Measurements from ENCODE around the gene AMOTL1.

The AMOTL1 gene

DNA sequence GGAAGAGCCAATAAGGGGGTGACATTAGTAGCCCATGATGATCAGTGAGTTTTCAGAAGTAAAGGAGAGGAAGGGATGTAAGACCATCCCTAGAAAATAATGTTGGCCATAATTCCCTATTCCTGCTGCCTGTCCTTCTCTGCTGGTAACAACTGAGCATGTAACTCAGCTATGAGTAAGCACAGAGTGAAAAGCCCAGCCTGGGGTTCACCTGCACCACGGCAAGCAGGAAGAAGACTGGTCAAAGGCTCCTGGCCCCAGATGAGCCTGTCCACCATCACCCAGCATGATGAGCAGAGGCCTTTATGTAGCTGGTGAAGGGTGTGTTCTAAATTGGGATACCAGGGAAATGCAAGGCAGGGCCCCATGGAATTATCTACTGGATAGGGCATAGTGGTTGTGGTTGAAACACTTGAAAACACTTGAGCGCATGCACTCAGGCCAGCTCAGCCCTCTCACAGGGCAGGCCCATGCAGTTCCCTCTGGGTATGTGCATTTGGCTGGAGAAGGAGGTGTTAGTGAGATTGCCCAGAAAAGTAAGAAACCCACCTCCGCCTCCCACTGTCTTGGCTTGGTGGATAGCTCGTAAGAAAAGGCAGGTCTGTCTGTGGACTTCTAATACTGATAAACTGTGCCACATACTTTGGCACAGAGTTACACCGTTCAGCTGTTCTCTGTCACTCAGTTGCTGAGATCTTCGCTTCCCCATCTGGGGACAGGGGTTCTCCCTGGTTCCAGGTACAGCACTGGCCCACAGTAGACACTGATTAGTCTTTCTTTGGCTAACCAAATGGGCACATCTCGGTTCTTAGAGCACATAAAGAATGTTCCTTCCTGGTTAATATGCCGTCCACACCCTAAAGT is 86.8 kb downstream of the AMOTL1 start:
- no peak for DNase-seq (ENCODE audit: low read depth)

DNA sequence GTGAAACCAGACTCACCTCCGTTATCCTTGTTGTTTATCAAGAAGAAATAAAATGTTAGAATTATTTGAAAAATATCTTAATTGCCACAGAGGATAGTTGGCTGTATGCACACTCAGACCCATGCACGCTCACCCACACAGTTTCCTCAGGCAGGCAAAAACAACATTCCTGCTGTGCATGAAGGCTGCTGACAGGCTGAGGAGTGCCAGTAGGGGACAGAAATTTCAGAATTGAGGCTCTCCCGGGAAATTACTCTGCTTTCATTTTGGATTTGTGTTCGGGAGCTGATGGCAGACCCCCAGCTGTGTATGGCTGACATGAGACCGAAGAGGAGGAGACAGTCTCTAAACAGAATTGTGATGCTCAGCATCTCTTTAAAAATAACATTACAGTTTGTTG is 87.5 kb downstream of the AMOTL1 start:
- DNase-seq (ENCODE audit: low read depth): no peak

DNA sequence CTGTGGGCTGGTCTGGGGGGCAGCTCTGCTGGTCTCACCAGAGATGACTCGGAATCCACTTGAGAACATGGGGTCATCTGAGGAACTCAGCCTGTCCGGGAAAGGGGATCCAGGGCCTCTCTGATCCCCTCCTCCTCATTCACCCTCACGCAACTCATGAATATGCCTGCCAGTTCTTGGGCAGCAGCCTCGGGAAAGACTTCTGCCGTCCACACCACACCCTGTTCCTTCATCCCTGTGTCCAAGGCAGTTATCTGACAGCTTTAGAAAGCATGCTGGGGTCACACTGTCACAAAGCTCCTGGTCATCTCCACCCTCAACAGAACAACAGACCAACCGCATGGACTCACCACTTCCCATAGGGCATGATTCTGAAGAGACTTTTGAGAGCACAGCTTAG is 88.3 kb downstream of the AMOTL1 start:
- no peak for DNase-seq (ENCODE audit: low read depth)

DNA sequence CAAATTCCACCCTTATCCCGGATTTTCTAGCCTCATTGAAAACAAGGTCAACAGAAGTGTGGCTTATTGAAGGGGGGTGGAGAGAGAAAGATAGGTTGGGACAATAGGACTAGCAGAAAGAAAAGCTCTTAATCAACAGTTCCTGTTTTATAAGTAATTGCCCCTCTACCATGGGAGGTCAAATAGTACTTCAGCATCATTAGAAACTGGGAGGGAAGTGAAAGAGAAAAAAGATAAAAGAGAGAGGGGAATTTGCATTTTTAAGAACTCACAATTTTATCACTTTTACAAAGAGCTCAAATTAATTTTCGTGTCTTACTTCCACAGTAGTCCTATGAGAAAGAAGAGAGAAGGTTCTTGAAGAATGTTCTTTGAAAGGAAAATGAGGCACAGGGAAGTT is 89.2 kb downstream of the AMOTL1 start:
- DNase-seq (ENCODE audit: low read depth): no peak

DNA sequence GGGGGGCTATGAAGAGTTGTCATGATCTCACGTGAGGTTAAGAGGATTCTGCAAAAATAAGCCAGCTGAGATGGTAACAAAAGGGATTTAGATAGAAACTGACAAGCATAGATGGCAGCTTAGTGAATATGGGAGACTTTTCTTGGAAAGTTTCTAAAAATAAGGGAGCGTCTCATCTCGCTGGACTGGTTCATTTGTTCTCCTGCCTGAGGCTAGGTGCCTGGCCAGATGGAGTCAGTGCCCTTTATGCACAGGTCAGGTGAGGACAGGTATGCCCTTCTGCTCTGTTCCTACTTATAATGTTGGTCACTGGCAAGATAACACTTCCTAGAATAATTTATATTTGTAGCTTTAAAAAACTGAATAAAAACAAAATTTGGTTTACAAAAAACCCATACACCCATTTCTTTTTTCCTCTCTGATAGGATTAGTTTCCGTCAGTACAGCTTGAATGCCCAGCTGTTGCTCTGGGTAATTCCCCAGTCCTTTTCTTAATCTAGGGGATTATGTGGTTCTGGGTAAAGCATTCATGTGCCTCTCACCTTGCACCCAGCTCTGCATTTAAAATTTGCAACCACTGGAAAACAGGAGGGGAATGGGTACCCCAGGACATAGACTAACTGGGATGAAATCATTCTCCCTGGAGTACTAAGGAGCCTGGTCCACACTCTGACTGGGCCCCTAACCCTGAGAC is 90.0 kb downstream of the AMOTL1 start:
- DNase-seq (ENCODE audit: low read depth): no peak

DNA sequence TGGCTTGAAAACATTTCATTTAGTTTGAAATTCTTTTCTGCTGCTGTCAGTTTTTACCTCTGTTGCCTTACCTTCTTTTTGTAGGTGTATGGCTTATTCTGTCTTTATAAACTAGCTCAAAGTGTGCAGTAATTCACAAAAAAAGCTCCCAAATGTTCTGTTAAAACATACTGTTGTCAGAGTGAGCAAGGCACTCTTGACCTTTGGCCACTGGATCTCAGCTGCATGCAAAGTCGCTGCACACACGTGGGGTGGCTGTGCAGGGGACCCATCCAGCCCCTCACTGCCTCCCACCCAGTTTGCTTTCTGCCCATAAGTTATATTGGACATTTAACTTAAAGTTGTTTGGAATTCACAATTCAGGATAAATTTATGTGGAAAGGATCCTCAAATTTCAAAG is 92.2 kb downstream of the AMOTL1 start:
- DNase-seq (ENCODE audit: low read depth): no peak

DNA sequence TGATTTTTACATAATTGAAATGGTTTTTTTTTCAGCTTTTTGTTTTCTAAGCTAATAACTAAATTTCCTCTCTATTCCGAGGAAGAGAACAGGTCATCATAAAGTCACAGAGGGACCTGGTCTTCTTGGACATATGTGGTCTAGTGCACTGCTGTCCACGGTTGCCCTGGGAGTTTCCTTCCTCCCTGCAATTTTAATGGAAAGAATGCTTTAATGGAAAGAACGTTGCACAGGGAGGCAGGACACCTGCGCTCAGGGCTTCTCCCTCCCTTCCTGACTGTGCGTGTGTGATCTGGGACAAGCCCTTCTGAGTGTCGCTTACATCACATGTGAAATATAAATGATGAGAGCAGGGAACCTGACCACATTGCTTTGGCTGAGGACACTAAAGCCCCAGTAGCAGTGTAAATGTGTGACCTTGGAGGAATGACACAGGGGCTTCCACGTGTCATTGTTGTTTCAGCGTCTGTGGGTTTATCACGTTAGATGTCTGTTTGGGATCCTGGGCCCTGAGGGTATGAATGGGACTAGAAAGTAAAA is 93.2 kb downstream of the AMOTL1 start:
- DNase-seq (ENCODE audit: low read depth): no peak

DNA sequence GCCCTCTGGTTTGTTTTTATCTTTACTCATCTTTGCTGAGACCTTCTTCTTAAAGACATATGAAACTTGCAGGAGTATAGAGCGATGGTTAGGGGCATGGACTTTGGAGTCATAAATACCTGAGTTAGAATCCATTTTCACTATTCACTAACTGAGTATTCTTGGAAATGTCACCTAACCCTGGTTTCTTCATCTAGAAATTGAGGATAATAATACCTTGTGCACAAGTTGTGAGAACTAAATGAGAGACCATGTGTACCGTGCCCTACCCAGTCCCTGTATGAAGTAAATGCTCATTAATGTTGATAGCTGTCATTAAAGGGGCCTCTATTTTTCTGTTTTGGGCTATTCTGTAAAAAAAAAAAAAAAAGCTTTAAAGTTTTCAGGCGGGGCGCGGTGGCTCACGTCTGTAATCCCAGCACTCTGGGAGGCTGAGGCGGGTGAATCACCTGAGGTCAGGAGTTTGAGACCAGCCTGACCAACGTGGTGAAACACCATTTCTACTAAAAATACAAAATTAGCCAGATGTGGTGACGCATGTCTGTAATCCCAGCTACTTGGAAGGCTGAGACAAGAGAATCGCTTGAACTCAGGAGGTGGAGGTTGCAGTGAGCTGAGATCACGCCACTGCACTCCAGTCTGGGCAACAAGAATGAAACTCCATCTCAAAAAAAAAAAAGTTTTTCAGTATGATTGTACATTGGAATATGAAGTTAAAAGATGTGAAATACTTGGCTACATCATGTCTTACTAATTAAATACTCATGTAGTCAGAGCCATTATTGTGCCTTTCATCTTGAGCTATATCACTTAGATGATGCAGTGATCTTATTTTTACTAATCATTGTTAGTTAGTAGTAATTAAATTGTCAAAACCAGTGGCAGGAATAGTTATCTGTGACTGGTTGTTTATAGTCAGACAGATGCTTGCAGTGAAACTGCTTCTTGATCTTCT is 95.0 kb downstream of the AMOTL1 start:
- DNase-seq (ENCODE audit: low read depth): no peak

DNA sequence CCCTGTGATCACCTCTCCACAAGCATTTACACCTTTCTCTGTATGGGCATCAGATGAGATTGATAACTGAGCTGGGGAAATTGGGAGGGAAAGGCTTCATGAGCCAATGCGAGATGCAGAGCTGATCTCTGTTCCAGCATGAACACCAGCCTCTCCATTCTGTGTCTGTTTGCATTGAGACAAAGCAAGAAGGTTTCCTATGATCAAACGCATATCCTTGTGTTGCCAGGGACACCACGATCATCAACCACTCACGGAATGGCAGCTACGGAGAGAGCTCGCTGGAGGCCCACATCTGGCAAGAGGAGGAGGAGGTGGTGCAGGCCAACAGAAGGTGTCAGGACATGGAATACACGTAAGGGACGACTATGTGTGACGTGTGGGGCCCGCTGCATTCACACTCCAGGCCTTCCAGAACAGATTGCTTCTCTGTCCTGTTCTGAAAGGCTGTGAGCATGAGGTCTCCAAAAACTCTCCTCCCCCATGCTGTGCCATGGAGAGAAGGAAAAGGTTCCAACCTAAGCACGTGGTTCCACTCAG is 96.4 kb downstream of the AMOTL1 start:
- DNase-seq (ENCODE audit: low read depth): no peak

DNA sequence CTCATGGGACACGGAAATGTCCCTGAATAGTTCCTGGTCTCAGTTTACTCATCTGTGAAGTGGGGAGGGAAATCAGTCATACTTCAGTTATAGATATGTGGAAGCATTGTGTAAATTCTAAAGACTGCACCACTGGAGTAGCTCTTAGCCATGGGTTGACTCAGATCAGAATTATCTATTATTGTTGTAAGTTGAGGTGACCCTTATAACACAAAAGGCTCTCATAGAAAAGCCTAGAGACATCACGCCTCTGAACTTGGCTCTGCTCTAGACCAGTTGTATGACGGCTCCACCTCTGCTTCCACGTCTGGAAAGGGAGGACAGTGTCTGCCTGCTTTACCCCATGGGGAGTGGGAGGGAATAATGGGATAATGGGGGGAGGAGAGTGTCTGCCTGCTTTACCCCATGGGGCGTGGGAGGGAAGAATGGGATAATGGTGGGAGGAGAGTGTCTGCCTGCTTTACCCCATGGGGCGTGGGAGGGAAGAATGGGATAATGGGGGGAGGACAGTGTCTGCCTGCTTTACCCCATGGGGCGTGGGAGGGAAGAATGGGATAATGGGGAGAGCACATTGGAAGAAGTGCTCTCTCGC is 98.2 kb downstream of the AMOTL1 start:
- DNase-seq (ENCODE audit: low read depth): no peak

DNA sequence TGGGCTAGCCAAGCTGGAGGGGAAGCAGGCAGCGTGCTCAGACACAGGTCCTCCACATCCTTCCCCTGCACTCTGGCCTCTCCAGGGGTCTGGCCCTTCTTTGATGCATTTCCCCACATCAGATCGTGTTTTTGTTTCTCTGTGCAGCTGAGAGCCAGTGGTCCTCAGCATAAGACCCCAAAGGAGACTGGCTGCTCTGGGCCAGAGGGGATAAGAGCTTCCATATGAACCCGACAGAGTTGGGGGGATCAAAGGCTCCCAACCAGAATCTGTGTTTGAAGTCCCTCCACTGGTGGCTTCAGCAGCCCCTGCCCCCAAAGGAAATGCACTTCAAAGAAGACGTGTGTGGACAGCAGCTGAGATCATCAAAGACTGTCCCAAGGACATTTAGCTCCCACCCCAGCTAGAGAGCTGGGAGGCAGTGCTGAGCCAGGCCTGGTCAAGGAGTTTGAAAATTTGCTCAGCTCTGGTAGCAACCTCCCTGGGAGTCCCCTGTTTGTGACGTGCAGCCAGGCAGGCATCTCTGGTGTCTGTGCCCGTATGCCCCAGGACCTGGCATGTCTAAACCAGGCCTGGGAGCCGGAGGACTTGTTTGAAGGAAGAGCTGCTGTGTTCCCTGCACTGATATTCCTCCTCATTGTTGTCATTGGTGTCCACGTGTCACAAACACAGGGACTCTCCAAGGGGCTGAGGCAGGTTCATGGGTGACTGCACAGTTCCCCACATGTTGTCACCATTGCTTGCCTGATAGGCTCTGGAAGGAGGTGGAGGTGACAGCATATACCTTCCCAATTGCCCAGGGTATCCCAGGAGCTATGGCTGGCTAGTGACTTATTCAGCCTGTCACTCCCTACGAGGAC is 99.0 kb downstream of the AMOTL1 start:
- no peak for DNase-seq (ENCODE audit: low read depth)

DNA sequence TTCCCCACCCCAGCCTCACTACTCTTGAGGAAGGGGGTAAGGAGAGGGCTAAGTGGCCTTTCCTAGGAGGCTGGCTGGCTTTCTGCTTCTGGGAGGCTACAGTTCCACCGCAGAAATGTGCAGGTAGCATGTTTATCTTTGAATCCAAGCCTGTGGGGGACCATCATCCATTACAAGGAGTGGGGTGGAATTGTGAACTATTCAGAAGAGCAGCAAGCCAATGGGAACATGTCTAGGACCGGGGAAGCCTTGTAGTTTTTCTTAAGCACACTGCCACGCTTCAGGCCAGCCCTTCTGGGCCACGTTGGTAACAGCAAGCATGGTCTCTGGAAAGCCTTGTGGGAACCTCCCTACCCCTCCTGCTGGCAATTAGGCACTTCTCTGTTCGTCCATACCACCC is 100.3 kb downstream of the AMOTL1 start:
- no peak for DNase-seq (ENCODE audit: low read depth)

DNA sequence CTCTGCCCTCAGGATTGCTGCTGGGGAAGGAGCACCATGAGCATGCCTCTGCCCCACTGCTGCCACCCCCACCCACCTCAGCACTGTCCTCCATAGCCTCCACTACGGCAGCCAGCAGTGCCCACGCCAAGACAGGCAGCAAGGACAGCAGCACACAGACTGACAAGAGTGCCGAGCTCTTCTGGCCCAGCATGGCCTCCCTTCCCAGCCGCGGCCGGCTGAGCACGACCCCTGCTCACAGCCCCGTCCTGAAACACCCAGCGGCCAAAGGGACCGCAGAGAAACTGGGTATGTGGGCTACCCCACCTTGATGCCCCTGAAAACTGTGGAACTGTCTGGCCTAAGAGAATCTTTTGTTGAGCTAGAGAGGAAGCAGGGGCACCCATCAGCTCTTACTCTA is 101.0 kb downstream of the AMOTL1 start:
- DNase-seq (ENCODE audit: low read depth): no peak

DNA sequence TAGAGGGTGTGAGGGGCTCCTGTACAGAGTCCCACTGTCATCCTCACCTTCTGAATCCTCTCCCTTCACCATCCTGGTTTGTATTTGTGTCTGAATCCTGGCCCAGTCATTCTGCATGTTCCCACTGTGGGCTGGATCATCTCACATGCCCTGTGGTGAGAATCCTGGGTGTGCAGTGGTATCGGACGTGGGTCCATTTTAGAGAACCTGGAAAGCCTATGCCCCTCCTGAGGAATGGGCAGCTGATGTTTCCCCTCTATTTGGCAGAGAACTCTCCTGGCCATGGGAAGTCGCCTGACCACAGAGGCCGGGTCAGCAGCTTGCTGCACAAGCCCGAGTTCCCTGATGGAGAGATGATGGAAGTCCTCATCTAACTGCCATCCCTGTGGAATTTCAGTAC is 102.3 kb downstream of the AMOTL1 start:
- DNase-seq (ENCODE audit: low read depth): no peak

DNA sequence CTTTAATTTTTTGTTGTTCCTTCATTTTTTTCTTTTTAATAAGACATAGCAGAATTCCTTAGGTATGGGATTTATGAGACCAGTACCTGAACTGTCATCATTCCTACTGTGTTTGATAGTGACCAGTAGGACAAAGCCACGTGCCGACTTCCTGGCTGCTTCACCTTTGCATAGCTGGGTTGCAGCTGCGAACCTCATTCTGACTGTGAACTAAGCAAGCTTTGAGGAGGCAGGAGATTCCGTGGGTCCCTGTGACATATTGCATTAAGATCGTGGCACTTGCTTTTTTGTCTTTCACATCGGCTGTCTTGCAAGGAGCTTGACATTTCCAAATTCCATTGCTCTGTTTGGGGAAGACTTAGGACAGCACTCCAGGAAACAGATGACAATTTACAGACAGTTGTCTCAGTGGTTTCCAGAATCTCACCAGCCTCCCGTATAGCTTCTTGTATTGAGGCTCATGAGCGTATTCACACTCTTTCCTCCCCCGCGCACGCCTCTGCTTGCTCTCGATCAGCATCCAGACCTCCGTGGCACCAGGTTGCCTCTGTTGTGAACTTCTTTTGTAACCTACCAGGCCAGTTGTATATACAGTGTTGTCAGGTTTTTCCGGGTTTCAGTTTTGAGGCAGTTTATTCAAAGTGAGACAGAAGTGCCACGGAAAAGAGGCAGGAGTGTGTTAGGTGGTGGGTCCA is 103.5 kb downstream of the AMOTL1 start:
- no peak for DNase-seq (ENCODE audit: low read depth)

DNA sequence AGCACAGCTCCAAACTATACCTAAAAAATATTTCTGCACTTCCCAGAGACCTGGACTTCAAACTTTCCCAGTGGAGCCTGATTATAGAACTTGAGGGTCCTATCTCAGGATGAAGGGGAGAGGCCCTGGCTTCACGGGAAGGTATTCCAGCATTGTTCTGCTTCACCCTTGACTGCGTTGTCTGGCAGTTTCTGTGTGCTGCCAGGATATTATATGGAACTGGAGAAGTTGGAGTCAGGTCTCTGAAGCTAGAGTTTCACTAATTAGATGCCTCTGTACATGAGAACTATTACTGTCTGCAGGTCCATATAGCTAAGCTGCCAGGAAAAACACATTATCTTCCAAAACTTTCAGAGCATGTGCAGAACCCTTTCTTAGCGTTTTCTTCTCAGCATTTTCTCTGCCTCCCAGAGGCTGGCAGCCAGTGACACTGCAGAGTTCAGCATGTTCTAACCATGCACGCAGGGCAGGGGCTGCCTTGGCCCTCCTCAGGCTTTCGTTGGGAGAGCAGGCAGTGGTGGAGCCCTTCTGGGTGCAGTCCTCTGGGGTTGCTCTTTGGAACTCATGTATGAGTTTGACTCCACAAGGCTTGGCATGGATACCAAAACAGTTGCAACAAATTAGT is 105.9 kb downstream of the AMOTL1 start:
- no peak for DNase-seq (ENCODE audit: low read depth)

DNA sequence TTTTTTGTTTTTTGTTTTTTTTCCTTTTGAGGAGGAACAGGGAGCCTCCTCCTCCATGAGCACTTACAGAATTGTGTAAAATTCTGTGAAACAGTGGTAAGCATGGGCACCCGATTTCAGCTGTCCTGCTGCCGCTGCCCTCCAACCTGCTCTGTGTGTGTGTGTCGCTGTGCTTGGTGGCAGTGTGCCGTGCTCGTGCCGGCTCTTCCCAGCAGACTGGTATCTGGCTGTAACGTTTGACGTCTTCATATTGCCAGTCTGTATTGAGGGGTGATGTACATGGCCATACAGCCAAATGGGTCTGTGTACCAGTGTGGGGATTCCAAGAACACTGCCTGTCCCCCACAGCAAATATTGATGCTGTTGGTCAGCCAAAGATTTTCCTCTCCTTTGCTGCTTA is 108.1 kb downstream of the AMOTL1 start:
- no peak for DNase-seq (ENCODE audit: low read depth)

DNA sequence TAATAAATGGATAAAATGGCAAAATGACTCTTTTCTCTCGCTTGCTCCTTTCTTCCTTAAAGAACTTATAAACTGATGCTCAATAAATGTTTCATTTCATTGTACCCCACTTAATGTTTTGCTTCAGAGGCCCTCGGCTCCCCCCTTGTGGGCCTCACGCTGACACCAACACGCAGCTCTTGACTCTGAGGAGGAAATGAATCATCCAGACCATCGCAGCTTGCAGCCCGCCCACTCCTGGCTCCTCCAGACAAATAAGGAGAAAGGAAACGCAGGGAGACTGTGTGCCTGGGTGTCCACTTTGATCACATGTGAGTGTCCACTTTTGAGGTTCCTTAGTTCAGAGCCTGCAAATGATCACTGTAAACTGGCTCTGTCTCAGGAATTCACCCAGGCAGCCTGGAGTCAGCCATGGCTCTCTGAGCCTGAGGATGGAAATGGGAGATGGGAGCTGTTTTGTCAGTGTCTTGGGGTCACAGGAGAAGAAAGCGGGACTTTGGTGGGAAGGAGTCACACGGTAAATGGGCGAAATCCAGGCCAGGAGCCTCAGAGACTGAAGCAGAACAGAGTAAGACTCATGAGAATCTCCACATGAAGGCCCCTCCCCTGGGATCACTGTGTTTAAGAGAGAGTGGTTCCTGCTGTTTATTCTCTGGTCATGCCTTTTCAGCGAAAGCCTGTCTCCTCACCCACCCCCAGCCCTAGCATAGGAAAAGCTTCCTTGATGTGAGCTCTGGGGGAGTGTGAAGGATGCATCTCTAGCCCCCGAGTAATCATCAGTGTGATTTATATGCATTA is 108.7 kb downstream of the AMOTL1 start:
- peak; percentile 28 for DNase-seq (ENCODE audit: low read depth)

All from stimulated activated CD8-positive, alpha-beta memory T cell treated with anti-CD3 and anti-CD28 coated beads, Interleukin-12 subunit alpha, Interleukin-12 subunit beta, amount 100 ng/mL, for 4 hours (primary cell).